GM23338 (cell line): ENCODE measurements around the gene TMEM271. TPM values are rescaled to one million over a fixed set of nuclear protein-coding genes. Genes with fewer than 3 reads are reported as not detected.

Experiments used
- ATAC-seq: fragments of 200-7000 bp; cut with Tn5 transposase; 3 replicates; pipeline ENCODE4 v1.9.1; 2020
- DNase-seq: peaks from one replicate; pipeline ENCODE4 v3.0.0-alpha.2; 2015; ENCODE audit warnings: low spot score
- H2AFZ ChIP-seq: fragments of 200-600 bp; sonication (generic); 2 replicates; pipeline ENCODE4 v1.8.0; 2016; ENCODE audit warnings: antibody characterized with exemption, mild to moderate bottlenecking, moderate library complexity
- H3F3A ChIP-seq: fragments of 200-600 bp; sonication (generic); replicated peaks from 2 replicates; pipeline ENCODE4 v1.8.0; 2017; ENCODE audit warnings: antibody characterized with exemption, mixed run types, low read depth
- H3K27ac ChIP-seq: fragments of 200-600 bp; sonication (generic); 2 replicates; pipeline ENCODE4 v1.6.1; 2016; ENCODE audit warnings: low read depth
- H3K27me3 ChIP-seq: fragments of 200-600 bp; sonication (generic); 2 replicates; pipeline ENCODE4 v1.8.0; 2016; ENCODE audit warnings: mild to moderate bottlenecking, mixed run types, moderate library complexity; ENCODE audit not compliant: insufficient read depth
- H3K36me3 ChIP-seq: fragments of 200-600 bp; sonication (generic); 2 replicates; pipeline ENCODE4 v1.8.0; 2016; ENCODE audit warnings: mild to moderate bottlenecking; ENCODE audit not compliant: insufficient read depth
- H3K4me1 ChIP-seq: fragments of 200-600 bp; sonication (generic); 2 replicates; pipeline ENCODE4 v1.8.0; 2016; ENCODE audit warnings: mild to moderate bottlenecking, moderate library complexity; ENCODE audit not compliant: insufficient read depth
- H3K4me2 ChIP-seq: fragments of 200-600 bp; sonication (generic); 2 replicates; pipeline ENCODE4 v1.7.1; 2017; ENCODE audit warnings: mixed run types
- H3K4me3 ChIP-seq: fragments of 200-600 bp; sonication (generic); 2 replicates; pipeline ENCODE4 v1.6.1; 2016; ENCODE audit warnings: mixed run types
- H3K79me2 ChIP-seq: fragments of 200-600 bp; sonication (generic); replicated peaks from 2 replicates; pipeline ENCODE4 v1.8.0; 2017; ENCODE audit warnings: mild to moderate bottlenecking; ENCODE audit not compliant: insufficient read depth
- H3K9me2 ChIP-seq: fragments of 200-600 bp; sonication (generic); 2 replicates; pipeline ENCODE4 v1.8.0; 2017; ENCODE audit not compliant: insufficient read depth
- H4K20me1 ChIP-seq: fragments of 200-600 bp; sonication (generic); replicated peaks from 2 replicates; pipeline ENCODE4 v1.8.0; 2017; ENCODE audit warnings: mild to moderate bottlenecking; ENCODE audit not compliant: insufficient read depth
- H3K27ac Mint-ChIP-seq: 2 replicates; pipeline ENCODE4 v1.8.0; 2020; ENCODE audit warnings: inconsistent platforms, mild to moderate bottlenecking, moderate library complexity, mixed read lengths
- H3K27me3 Mint-ChIP-seq: 3 replicates; pipeline ENCODE4 v1.8.0; 2022; ENCODE audit warnings: low read depth, mild to moderate bottlenecking, moderate library complexity, mixed read lengths, inconsistent platforms; ENCODE audit not compliant: insufficient read depth, poor library complexity
- H3K36me3 Mint-ChIP-seq: 3 replicates; pipeline ENCODE4 v1.8.0; 2021; ENCODE audit warnings: low read depth, mild to moderate bottlenecking, inconsistent platforms, moderate library complexity, mixed read lengths
- H3K4me1 Mint-ChIP-seq: 3 replicates; pipeline ENCODE4 v1.8.0; 2020; ENCODE audit warnings: mild to moderate bottlenecking, inconsistent platforms, mixed read lengths
- H3K4me3 Mint-ChIP-seq: 3 replicates; pipeline ENCODE4 v1.8.0; 2021; ENCODE audit warnings: moderate library complexity, mild to moderate bottlenecking, inconsistent platforms, mixed read lengths
- H3K9me3 Mint-ChIP-seq: 3 replicates; pipeline ENCODE4 v1.8.0; 2020; ENCODE audit warnings: moderate library complexity, mild to moderate bottlenecking, inconsistent platforms, mixed read lengths
- NANOG ChIP-seq: IDR thresholded peaks from 2 replicates; pipeline ENCODE4 v1.6.1; 2016; ENCODE audit warnings: antibody characterized with exemption, borderline replicate concordance
- POLR2AphosphoS5 ChIP-seq: IDR thresholded peaks from 2 replicates; pipeline ENCODE4 v1.6.1; 2016; ENCODE audit warnings: antibody characterized with exemption, low read depth
- polyA plus RNA-seq: library from polyadenylated mRNA; unstranded; fragments of >200 nt; fragmentation: Nextera tagmentation; extraction: Ambion mirVana; gene quantifications from 2 replicates; pipeline ENCODE4 v1.2.1, GENCODE V29; 2016
- total RNA-seq: library from RNA; depleted of rRNA; stranded (reverse); fragments of >200 nt; shearing (Covaris generic); gene quantifications from 2 replicates; pipeline ENCODE4 v1.2.3, GENCODE V29; 2014
- TF ChIP-seq, protein P1 (sequence below): IDR thresholded peaks from 2 replicates; pipeline ENCODE4 v1.6.1; 2016; ENCODE audit warnings: antibody characterized with exemption

TMEM271 gene
- total and polyA plus RNA-seq, 2 experiments from 2014 or later: 0.11 TPM; not detected in 1

DNA sequence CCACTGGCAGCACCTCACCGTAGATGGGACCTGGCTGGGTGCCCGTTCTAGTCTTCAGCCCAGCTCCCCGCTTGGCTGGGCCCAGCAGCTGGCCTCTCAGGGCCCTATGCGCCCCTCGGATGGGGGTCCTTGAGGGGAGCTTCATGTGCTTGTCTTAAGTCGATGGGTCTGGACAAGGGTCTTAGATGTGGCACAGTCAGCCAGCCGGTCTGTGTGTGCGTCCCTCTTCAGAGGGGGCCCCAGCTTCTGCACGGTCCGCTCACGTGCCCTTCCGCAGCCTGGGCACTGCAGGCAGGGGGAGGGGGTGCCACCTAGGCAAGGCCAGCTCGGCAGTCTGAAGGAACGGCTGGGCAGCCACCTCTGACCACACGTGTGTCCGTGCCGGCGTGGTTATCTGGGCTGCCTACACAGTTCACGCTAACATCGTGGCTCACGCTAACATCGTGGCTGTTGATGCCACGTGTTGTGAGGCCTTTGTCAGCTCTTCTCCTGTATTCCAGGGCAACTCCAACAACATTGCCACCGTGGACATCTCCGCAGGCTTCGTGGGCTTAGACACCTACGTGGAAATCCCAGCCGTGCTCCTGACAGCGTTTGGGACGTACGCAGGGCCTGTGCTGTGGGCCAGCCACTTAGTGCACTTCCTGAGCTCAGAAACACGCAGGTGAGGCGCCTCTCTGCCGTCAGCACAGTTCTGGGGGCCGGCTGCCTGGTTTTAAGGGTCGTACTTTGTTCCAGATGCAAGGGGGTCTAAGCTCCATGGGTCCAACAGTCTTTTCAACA, 42.6 kb downstream of the TMEM271 start:
- Histone ChIP-seq H3K4me3 (no peak overlapping the region), H3K27ac (no peak overlapping the region), H3K27me3 (no peaks in the 10 kb centered on the region), H3K79me2 (no peaks in the 10 kb centered on the region; the same call in 1 of the 2 replicates), H2AFZ (no peak overlapping the region), H3K4me1 (no peaks in the 10 kb centered on the region), H3F3A (no peaks in the 10 kb centered on the region), H4K20me1 (no peaks in the 10 kb centered on the region), H3K4me2 (no peak overlapping the region), H3K9me2 (no peaks in the 10 kb centered on the region), H3K36me3 (peaks cover 5% of the 10 kb centered on the region; the same call in 1 of the 2 replicates)
- no peak for ATAC-seq
- Mint-ChIP-seq H3K27me3 (peaks cover 2% of the 10 kb centered on the region), H3K9me3 (no peaks in the 10 kb centered on the region), H3K4me3 (no peak overlapping the region), H3K27ac (no peak overlapping the region), H3K36me3 (peaks cover 51% of the 10 kb centered on the region), H3K4me1 (no peaks in the 10 kb centered on the region)
- no peak for DNase-seq
- TF ChIP-seq NANOG (no peak), POLR2AphosphoS5 (no peak)
- TF ChIP-seq, protein P1, sequence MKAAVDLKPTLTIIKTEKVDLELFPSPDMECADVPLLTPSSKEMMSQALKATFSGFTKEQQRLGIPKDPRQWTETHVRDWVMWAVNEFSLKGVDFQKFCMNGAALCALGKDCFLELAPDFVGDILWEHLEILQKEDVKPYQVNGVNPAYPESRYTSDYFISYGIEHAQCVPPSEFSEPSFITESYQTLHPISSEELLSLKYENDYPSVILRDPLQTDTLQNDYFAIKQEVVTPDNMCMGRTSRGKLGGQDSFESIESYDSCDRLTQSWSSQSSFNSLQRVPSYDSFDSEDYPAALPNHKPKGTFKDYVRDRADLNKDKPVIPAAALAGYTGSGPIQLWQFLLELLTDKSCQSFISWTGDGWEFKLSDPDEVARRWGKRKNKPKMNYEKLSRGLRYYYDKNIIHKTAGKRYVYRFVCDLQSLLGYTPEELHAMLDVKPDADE: no peak

DNA sequence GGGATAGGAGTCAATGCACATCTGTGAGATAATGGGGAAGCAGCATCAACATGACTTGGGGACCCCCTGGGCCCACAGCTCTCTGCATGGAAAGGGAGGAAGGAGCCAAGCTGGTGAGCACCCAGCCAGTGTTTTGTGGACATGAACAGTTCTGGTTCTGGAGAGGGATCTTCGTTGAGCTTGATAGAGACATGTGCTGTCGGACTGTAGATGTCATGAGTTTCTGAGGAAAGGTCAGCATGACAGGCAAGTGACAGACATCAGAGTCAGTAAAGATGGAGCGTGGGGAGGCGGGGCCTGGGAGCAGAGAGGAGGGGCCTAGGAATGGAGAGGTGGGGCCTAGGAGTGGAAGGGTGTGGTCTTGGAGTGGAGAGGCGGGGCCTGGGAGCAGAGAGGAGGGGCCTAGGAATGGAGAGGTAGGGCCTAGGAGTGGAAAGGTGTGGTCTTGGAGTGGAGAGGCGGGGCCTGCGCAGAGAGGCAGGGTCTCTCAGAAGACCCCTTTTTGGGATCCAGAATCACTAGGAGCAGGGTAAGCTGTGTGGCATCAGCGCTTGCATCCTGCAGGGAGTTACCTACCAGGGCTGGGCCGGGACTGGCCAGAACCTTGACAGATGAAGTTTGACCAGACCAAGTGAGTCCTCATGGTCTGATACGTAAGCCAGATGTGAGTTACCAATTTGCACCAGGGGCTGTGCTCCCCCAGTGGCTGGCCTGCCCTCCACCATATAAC, 43.3 kb downstream of the TMEM271 start:
- Histone ChIP-seq H4K20me1 (no peaks in the 10 kb centered on the region), H3K4me2 (no peak overlapping the region), H2AFZ (no peak overlapping the region), H3K4me1 (no peaks in the 10 kb centered on the region), H3F3A (no peaks in the 10 kb centered on the region), H3K79me2 (no peaks in the 10 kb centered on the region; the same call in 1 of the 2 replicates), H3K4me3 (no peak overlapping the region), H3K27ac (no peak overlapping the region), H3K36me3 (peaks cover 5% of the 10 kb centered on the region; the same call in 1 of the 2 replicates), H3K27me3 (no peaks in the 10 kb centered on the region), H3K9me2 (no peaks in the 10 kb centered on the region)
- peak; percentile 92 for ATAC-seq
- TF ChIP-seq, protein P1: no peak
- peaks cover 53% of the 10 kb centered on the region for H3K36me3 Mint-ChIP-seq
- peak; percentile 34 for DNase-seq
- H3K27me3 Mint-ChIP-seq: peaks cover 5% of the 10 kb centered on the region
- no peak overlapping the region for H3K27ac Mint-ChIP-seq
- no peaks in the 10 kb centered on the region for H3K4me1 Mint-ChIP-seq
- H3K9me3 Mint-ChIP-seq: no peaks in the 10 kb centered on the region
- no peak overlapping the region for H3K4me3 Mint-ChIP-seq
